Measurements from ENCODE around the gene SRSF1.

SRSF1 gene

DNA sequence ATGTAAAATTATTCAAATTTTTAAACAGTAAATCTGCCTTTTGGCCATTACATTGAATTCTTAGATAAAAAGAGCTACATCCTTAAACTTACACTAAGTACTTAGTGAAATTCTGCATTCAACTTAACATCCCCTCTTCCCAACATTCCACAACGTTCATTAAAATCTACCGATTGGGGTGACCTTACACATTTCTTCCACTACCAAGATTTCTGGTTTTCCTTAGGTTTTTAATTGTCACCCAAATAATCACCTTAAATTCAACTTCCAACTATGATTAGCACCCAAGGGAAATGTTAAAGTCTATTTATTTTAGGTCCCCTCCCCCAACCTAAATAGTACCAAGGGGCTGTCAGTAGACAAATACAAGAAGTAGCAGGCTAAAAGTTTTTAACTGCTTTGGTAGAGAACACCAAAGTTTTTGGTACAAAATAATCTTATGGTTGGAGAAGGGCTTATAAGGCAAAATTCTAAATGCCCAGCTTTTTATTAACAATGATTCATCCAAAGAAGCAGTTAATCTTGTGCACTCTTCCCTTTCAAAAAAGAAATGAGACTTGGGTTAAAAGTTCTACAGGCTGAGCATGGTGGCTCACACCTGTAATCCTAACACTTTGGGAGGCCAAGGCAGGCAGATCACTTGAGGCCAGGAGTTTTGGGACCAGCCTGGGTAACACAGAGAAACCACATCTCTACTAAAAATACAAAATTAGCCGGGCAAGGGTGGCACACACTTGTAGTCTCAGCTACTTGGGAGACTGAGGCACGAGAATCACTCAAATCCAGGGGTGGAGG is 4.7 kb downstream of the SRSF1 start:
- Histone ChIP-seq H3K4me2 (peak overlapping the region; percentile 83), H3K4me3 (peak overlapping the region; percentile 9; the same call in 1 of the 2 replicates), H3K9me3 (no peaks in the 10 kb centered on the region), H3K9ac (peak overlapping the region; percentile 25; the same call in 1 of the 2 replicates), H4K20me1 (peaks cover 86% of the 10 kb centered on the region), H3K36me3 (peaks cover 78% of the 10 kb centered on the region), H3K27ac (no peak overlapping the region), H3K27me3 (no peaks in the 10 kb centered on the region), H3K4me1 (peaks cover 50% of the 10 kb centered on the region)
- no peak for TF ChIP-seq Cebpa-rat (IDR thresholded peaks at IDR 0.05)

DNA sequence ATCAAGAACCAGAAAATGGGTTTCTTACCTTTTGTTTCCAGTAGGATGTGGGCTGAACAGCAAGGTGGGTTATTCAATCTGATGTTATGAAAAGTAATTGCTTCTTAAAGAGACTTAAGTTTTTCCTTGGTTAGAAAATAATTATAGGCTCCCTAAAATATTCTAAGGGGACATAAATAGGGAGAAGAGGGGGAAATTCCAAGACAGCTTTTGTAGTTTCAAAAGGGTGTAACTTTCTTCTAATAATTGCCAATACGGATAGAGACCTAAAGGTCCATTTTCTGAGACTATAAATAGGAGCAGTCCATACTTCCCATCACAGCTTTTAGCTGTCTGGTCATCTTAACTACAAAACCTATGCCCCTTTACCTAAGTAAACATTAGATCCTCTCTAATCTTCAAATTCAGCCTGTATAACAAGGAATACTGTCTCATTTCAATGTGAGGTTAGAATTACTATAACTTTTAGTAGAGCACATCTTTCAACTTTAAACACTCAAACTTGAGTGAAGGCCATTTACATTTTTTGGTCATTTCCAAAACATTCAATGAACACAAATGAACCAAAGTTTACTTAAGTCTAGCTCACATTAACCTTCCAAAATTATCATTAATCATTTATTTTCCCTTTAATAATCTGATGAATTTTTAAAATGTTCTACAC is 5.5 kb downstream of the SRSF1 start:
- no peak overlapping the region for H3K27ac ChIP-seq
- no peak for TF ChIP-seq Cebpa-rat (IDR thresholded peaks at IDR 0.05)
- no peaks in the 10 kb centered on the region for H3K27me3 ChIP-seq
- H3K9ac ChIP-seq, result no peak overlapping the region
- H3K4me3 ChIP-seq, result no peak overlapping the region
- H3K4me2 ChIP-seq, result peak overlapping the region; percentile 1; the same call in 1 of the 2 replicates
- H3K36me3 ChIP-seq, result peaks cover 80% of the 10 kb centered on the region
- H3K4me1 ChIP-seq, result peaks cover 52% of the 10 kb centered on the region
- H4K20me1 ChIP-seq, result peaks cover 83% of the 10 kb centered on the region
- H3K9me3 ChIP-seq, result no peaks in the 10 kb centered on the region

DNA sequence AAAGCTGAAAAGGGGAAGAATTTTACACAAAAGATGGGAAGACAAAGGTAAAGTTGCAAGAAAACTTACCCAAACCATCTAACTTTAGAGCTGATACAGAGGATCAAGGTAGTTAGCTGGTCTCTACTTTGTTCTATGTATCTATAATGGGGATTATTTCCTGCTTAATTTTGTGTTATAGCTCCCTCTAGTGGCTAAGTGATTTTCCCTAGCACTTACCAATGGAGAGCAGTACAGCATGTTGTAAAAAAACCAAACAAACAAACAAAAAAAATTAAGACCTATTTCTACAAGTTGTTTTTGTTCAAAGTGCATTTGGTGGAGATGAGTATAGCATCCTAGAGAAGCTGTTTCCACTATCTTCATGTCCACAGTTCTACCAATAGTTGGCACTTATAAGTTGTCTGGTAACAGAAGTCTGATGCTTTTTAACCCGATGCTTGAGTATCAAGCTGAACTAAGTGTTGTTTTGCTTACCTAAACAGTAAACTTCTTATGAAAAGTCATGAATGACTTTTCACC is 7.5 kb downstream of the SRSF1 start:
- Histone ChIP-seq H3K4me1 (peaks cover 62% of the 10 kb centered on the region), H3K36me3 (peaks cover 65% of the 10 kb centered on the region), H3K27me3 (no peaks in the 10 kb centered on the region), H3K4me2 (0 out of 2 replicates have a peak overlapping the region, but pooled peaks have one; percentile 15), H3K4me3 (no peak overlapping the region), H4K20me1 (peaks cover 72% of the 10 kb centered on the region), H3K27ac (no peak overlapping the region), H3K9me3 (no peaks in the 10 kb centered on the region), H3K9ac (no peak overlapping the region)
- TF ChIP-seq Cebpa-rat (IDR thresholded peaks at IDR 0.05), result no peak

DNA sequence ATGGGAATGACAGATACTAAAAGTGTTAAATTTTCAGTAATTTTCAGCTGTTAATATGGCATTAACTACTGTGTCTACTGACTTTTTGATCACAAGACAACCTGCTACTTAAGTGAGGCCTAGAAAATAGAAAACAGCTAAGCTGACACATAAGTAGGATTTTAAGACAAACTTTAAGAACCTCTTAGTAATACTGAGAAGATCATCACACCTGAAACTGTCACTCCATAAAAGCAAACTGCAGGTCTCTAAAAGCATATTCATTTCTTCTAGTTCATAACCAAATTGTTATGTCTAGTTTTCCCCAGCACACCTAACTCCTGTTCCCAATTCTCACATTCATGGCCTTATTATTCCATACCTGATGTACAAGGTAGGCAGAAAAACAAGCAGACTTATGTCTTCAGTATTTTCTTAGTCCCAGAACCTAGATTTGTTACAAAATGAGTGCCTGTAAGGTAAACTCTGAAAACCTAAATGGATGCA is 8.0 kb downstream of the SRSF1 start:
- peaks cover 62% of the 10 kb centered on the region for H3K4me1 ChIP-seq
- 0 out of 2 replicates have a peak overlapping the region, but pooled peaks have one; percentile 15 for H3K4me2 ChIP-seq
- peaks cover 67% of the 10 kb centered on the region for H4K20me1 ChIP-seq
- no peak overlapping the region for H3K4me3 ChIP-seq
- no peak overlapping the region for H3K9ac ChIP-seq
- no peak for TF ChIP-seq Cebpa-rat (IDR thresholded peaks at IDR 0.05)
- no peak overlapping the region for H3K27ac ChIP-seq
- no peaks in the 10 kb centered on the region for H3K9me3 ChIP-seq
- H3K36me3 ChIP-seq, result peaks cover 60% of the 10 kb centered on the region
- no peaks in the 10 kb centered on the region for H3K27me3 ChIP-seq

DNA sequence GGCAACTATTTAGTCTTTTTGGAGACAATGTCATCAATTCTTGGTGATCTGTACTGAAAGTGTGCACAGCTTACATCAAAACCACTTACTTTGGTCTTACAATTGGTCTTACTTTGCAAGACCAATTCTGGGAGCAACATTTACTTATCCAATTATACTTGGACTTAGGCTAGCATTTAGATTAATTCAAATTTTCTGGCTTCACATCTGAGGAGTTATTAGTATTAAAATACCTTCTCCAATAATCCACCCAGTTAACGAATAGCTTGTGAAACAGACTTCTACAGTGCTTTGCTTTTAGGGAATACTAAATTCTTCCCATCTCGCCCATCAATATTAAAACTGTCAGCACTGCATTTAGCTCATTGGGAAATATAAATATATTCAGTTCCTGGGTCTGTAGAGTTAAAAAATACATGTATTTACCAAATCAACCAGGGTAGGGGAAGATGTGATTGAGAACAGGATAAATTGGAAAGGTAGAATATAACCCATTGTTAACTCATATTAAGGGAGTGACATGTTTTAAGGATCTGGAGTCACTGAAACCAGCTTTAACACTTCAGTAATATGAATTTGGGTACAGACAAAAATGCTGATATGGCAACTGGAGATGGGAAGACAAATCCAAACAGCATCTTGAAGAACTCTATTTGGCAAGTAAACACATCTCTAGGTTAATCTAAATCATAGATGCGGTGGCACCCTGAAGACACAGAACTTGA is 9.8 kb downstream of the SRSF1 start:
- peaks cover 61% of the 10 kb centered on the region for H3K4me1 ChIP-seq

DNA sequence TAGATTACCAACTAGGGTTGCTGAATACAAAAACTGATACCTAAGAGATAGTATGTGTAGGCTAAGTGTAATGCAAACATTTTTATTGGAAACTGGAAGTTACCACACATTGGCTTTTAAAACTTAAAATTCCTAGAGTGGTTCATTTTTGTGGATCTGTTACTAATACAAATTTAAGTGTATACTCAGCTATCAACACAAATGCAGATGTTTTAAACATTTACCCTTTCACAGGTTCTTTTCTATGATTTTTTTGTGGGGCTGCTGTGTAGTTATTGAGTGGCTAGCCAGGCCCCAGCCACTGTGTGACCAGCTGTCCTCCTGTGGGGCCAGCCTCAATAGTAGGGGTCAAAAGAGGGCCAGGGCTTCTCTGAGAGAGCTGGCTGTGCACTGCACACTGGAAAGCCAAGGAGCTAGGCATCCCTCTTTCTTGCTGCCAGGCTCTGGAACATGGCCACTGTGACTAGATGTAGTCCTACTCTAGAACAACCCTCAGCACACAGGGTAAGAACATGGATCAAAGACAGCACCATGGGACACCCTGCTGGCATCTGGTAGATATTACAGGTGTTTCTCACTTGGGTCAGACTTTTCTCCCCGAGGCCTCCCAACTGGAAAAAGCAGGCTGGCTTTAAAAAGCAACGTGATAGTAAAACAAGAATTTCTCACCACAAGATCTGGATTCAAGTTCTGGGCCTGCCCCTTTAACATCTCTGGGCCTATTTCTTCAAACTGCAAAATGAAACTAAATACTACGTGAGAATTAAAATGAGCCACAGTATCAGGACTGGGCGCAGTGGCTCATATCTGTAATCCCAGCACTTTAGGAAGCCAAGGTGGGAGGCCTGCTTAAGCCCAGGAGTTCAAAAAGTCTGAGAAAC is 11.7 kb downstream of the SRSF1 start:
- H3K4me2 ChIP-seq, result peak overlapping the region; percentile 70
- H3K27ac ChIP-seq, result peak overlapping the region; percentile 76; the same call in 1 of the 2 replicates
- no peaks in the 10 kb centered on the region for H3K9me3 ChIP-seq
- H3K4me1 ChIP-seq, result peaks cover 66% of the 10 kb centered on the region
- H3K9ac ChIP-seq, result no peak overlapping the region; the same call in 1 of the 2 replicates
- no peaks in the 10 kb centered on the region for H3K27me3 ChIP-seq
- H3K36me3 ChIP-seq, result peaks cover 25% of the 10 kb centered on the region
- no peak for TF ChIP-seq Cebpa-rat (IDR thresholded peaks at IDR 0.05)
- H4K20me1 ChIP-seq, result peaks cover 30% of the 10 kb centered on the region
- no peak overlapping the region for H3K4me3 ChIP-seq

More for the DNA sequence above, 9.8 kb downstream of the SRSF1 start:
- no peaks in the 10 kb centered on the region for H3K27me3 ChIP-seq
- H4K20me1 ChIP-seq, result peaks cover 49% of the 10 kb centered on the region
- no peak overlapping the region for H3K4me3 ChIP-seq
- no peak overlapping the region for H3K4me2 ChIP-seq
- TF ChIP-seq Cebpa-rat (IDR thresholded peaks at IDR 0.05), result no peak
- no peaks in the 10 kb centered on the region for H3K9me3 ChIP-seq
- no peak overlapping the region for H3K9ac ChIP-seq
- H3K27ac ChIP-seq, result no peak overlapping the region
- peaks cover 42% of the 10 kb centered on the region for H3K36me3 ChIP-seq

DNA sequence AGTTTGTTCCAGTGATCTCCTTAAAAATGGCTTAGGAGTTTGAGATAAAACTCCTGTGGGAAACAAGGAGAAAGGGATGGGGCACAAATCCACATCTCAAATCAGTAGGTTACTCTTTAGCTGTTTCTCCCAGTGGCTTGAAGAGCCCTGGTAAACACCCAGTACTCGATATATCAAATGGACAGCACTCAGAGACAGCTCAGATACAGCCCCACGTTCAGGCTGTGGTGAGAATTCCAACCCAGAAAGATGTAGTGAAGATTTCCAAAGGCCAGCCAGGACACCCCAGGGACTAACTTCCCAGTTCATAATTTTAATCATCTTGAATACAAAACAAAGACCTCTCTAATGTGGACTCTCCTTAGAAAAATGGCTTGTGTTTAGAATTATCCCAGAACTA is 12.6 kb downstream of the SRSF1 start:
- no peaks in the 10 kb centered on the region for H3K27me3 ChIP-seq
- no peak for TF ChIP-seq Cebpa-rat (IDR thresholded peaks at IDR 0.05)
- H3K9me3 ChIP-seq, result no peaks in the 10 kb centered on the region
- H3K4me2 ChIP-seq, result peak overlapping the region; percentile 70
- H3K36me3 ChIP-seq, result peaks cover 23% of the 10 kb centered on the region
- peaks cover 74% of the 10 kb centered on the region for H3K4me1 ChIP-seq
- H3K4me3 ChIP-seq, result no peak overlapping the region
- peak overlapping the region; percentile 76 for H3K27ac ChIP-seq
- H3K9ac ChIP-seq, result peak overlapping the region; percentile 25; the same call in 1 of the 2 replicates
- H4K20me1 ChIP-seq, result peaks cover 21% of the 10 kb centered on the region

DNA sequence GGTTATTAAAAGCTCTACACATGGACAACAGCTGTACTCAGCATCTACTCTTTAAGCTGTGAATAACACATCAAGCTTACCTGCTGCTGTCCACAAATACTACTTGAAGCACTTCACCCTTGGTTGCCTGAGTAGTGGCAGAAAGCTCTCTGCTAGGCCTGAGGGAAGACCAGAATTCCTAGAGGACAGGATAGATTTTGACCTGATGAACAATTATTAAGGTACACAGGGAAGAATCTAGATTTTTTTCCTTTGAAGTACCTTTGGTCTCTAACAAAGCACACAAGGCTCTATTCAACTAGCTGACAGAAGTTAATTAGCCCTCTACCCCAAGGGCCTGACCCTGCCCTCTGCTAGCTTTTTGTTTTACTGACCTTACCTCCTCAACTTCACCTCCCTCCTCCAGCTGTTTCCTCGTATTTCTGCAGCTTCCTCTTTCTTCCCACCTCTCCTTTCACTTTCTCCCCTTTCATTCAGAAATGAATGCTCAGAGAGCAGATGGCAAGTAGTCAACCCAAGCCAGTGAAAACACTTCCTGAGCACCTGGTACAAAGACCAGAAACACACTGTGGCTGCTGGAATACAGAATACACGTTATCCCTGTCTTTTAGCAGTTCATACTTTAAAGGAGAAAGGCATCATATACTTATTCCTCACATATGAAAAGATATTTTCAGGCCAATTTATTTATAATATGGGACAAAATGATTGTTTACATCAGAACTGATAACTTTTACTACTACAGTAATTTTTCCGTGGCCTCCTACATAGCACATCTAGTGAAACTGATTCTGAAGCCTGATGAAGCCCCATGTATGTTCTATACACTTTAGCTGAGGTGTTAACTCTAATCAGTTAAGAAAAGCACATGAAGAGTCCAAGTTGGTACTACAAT is 13.3 kb downstream of the SRSF1 start:
- Histone ChIP-seq H4K20me1 (peaks cover 14% of the 10 kb centered on the region; the same call in 1 of the 2 replicates), H3K27me3 (no peaks in the 10 kb centered on the region), H3K4me2 (peak overlapping the region; percentile 70), H3K36me3 (peaks cover 16% of the 10 kb centered on the region), H3K4me1 (peaks cover 77% of the 10 kb centered on the region), H3K27ac (peak overlapping the region; percentile 76), H3K9ac (peak overlapping the region; percentile 25; the same call in 1 of the 2 replicates), H3K4me3 (no peak overlapping the region), H3K9me3 (no peaks in the 10 kb centered on the region)
- no peak for TF ChIP-seq Cebpa-rat (IDR thresholded peaks at IDR 0.05)
